A673 (cell line): ENCODE results near the gene CACNB1.

Experiments used
- EZH2 ChIP-seq: fragments of 200-600 bp; sonication (generic); IDR thresholded peaks from 2 replicates; pipeline ENCODE4 v1.6.1; 2017; ENCODE audit warnings: borderline replicate concordance, low read depth, mild to moderate bottlenecking, mixed read lengths, antibody characterized with exemption, low read length; ENCODE audit not compliant: poor library complexity, severe bottlenecking
- TF ChIP-seq, protein P1 (sequence below): fragments of 300-800, 200-600 bp; sonication (generic); conservative IDR thresholded peaks from 2 replicates; pipeline ENCODE4 v1.5.1; 2017; ENCODE audit warnings: low read depth, mild to moderate bottlenecking, antibody characterized with exemption, low read length, moderate library complexity, mixed read lengths

DNA sequence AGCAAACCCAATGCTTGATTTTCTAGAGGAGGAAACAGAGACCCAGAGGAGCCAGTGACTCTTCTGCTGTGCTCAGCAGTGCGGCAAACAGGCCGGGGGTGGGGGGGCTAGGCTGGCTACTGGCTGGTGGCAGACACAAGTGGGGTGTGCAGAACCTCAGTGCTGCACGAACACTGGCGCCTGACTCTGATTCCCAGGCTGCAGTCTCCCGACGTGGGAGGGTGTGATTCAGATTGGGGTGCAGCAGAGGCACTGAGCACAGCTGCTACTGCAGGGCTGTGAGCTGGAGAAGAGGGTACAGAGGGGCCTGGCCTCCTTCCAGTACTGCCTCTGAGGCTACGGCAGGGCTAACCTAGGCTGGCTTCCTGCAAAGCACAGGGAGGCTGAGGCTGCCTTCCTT is 10.7 kb upstream of the CACNB1 start:
- TF ChIP-seq, protein P1, sequence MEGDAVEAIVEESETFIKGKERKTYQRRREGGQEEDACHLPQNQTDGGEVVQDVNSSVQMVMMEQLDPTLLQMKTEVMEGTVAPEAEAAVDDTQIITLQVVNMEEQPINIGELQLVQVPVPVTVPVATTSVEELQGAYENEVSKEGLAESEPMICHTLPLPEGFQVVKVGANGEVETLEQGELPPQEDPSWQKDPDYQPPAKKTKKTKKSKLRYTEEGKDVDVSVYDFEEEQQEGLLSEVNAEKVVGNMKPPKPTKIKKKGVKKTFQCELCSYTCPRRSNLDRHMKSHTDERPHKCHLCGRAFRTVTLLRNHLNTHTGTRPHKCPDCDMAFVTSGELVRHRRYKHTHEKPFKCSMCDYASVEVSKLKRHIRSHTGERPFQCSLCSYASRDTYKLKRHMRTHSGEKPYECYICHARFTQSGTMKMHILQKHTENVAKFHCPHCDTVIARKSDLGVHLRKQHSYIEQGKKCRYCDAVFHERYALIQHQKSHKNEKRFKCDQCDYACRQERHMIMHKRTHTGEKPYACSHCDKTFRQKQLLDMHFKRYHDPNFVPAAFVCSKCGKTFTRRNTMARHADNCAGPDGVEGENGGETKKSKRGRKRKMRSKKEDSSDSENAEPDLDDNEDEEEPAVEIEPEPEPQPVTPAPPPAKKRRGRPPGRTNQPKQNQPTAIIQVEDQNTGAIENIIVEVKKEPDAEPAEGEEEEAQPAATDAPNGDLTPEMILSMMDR = no peak
- TF ChIP-seq EZH2 = no peak
